HG03521 (cell line): ENCODE results near the gene SLC43A2.
"Not testable (repeated sequence)": the region's sequence is repeated elsewhere in the genome, so short reads cannot be mapped to it uniquely, and the experiment has no call there.

Experiments used
- ATAC-seq: cut with Tn5 transposase; IDR thresholded peaks from one replicate; pipeline ENCODE4 v1.9.1; 2021; ENCODE audit warnings: mild to moderate bottlenecking, moderate library complexity; ENCODE audit not compliant: unreplicated experiment

Gene SLC43A2

GRCh38 chr17:1546292-1546922 is 82.2 kb downstream of the SLC43A2 start:
- ATAC-seq, result no peak

GRCh38 chr17:1545618-1546017 is 83.0 kb downstream of the SLC43A2 start:
- ATAC-seq, result no peak

- ATAC-seq, result no peak
Observed at GRCh38 chr17:1542316-1542715, 86.3 kb downstream of the SLC43A2 start.

GRCh38 chr17:1541367-1541904 is 87.2 kb downstream of the SLC43A2 start:
- no peak for ATAC-seq

GRCh38 chr17:1539811-1540210 is 88.8 kb downstream of the SLC43A2 start:
- no peak for ATAC-seq

- no peak for ATAC-seq
Observed at GRCh38 chr17:1535737-1536136, 92.9 kb downstream of the SLC43A2 start.

GRCh38 chr17:1533661-1534325 is 94.8 kb downstream of the SLC43A2 start:
- no peak for ATAC-seq

- no peak for ATAC-seq
Observed at GRCh38 chr17:1532836-1533602, 95.6 kb downstream of the SLC43A2 start.

GRCh38 chr17:1529863-1530262 is 98.8 kb downstream of the SLC43A2 start:
- no peak for ATAC-seq

- not testable (repeated sequence) for ATAC-seq
Observed at GRCh38 chr17:1526876-1527275, 101.8 kb downstream of the SLC43A2 start.

GRCh38 chr17:1522626-1523025 is 106.0 kb downstream of the SLC43A2 start:
- no peak for ATAC-seq

GRCh38 chr17:1521086-1521640 is 107.5 kb downstream of the SLC43A2 start:
- no peak for ATAC-seq

- ATAC-seq, result no peak
Observed at GRCh38 chr17:1519678-1520077, 109.0 kb downstream of the SLC43A2 start.
